ENCODE measurements around the gene NPLOC4. TPM values are rescaled to one million over a fixed set of nuclear protein-coding genes. Genes with fewer than 3 reads are reported as not detected.

The NPLOC4 gene
- total and polyA plus RNA-seq, 2 donors (not counting 1 experiment from before 2014, with no cell fraction given): 51.0 to 62.5 TPM

DNA sequence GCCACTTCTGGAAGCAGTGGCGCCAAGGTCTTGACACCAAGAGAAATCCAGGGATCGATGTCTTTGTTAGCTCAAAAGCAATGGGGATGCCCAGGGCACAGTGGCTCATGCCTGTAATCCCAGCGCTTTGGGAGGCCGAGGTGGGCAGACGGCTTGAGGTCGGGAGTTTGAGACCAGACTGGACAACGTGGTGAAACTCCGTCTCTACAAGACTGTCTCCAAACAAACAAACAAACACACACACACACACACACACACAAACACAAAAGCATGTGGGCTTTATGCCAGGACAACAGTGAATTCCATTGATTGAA, 62.3 kb downstream of the NPLOC4 start:
- Histone ChIP-seq H3K36me3 (ENCODE audit: control insufficient read depth, insufficient read depth, low read length) (peaks cover 28% of the 10 kb centered on the region), H3K4me1 (ENCODE audit: control insufficient read depth, extremely low read depth, insufficient read depth, low read length) (peaks cover 18% of the 10 kb centered on the region), H3K4me2 (ENCODE audit: extremely low read depth, insufficient read depth, low read length) (no peak overlapping the region), H2AFZ (ENCODE audit: low read length) (no peak overlapping the region), H3K27ac (ENCODE audit: insufficient read depth, low read length) (no peak overlapping the region), H3K9me3 (ENCODE audit: control insufficient read depth, insufficient read depth, low read depth, low read length) (no peaks in the 10 kb centered on the region), H4K20me1 (ENCODE audit: control insufficient read depth, extremely low read depth, insufficient read depth, low read length) (no peaks in the 10 kb centered on the region), H3K27me3 (ENCODE audit: control insufficient read depth, insufficient read depth, low read length) (no peaks in the 10 kb centered on the region), H3K79me2 (ENCODE audit: control insufficient read depth, insufficient read depth, low read length) (peaks cover 19% of the 10 kb centered on the region), H3K4me3 (replicated peaks in 1 of 4; ENCODE audit: control extremely low read depth in 1 of 4, insufficient read depth in 1 of 4, low read depth in 3 of 4, low read length in 4 of 4) (no peak overlapping the region), H3K9ac (ENCODE audit: insufficient read depth, low read length) (no peak overlapping the region)
- no peak for DNase-seq (ENCODE audit: low read depth in 2 of 2)
- TF ChIP-seq CTCF (conservative IDR thresholded peaks at IDR 0.05 in 1 of 2, IDR thresholded peaks at IDR 0.05 in 1 of 2; ENCODE audit: low read depth in 1 of 2, low read length in 2 of 2) (no peak), EZH2 (IDR thresholded peaks at IDR 0.05; ENCODE audit: low read length, missing control alignments) (no peak)

GRCh38 chr17:81573794-81574642, 62.9 kb downstream of the NPLOC4 start:
- no peak overlapping the region for H3K4me2 ChIP-seq (ENCODE audit: extremely low read depth, insufficient read depth, low read length)
- TF ChIP-seq EZH2 (IDR thresholded peaks at IDR 0.05; ENCODE audit: low read length, missing control alignments) (no peak), CTCF (conservative IDR thresholded peaks at IDR 0.05 in 1 of 2, IDR thresholded peaks at IDR 0.05 in 1 of 2; ENCODE audit: low read depth in 1 of 2, low read length in 2 of 2) (no peak)
- H3K36me3 ChIP-seq (ENCODE audit: control insufficient read depth, insufficient read depth, low read length): peaks cover 30% of the 10 kb centered on the region
- peaks cover 18% of the 10 kb centered on the region for H3K4me1 ChIP-seq (ENCODE audit: control insufficient read depth, extremely low read depth, insufficient read depth, low read length)
- no peak overlapping the region for H3K4me3 ChIP-seq (replicated peaks in 1 of 4; ENCODE audit: control extremely low read depth in 1 of 4, insufficient read depth in 1 of 4, low read depth in 3 of 4, low read length in 4 of 4)
- H3K27me3 ChIP-seq (ENCODE audit: control insufficient read depth, insufficient read depth, low read length): no peaks in the 10 kb centered on the region
- H3K79me2 ChIP-seq (ENCODE audit: control insufficient read depth, insufficient read depth, low read length): peaks cover 14% of the 10 kb centered on the region
- H2AFZ ChIP-seq (ENCODE audit: low read length): no peak overlapping the region
- no peaks in the 10 kb centered on the region for H3K9me3 ChIP-seq (ENCODE audit: control insufficient read depth, insufficient read depth, low read depth, low read length)
- no peak overlapping the region for H3K27ac ChIP-seq (ENCODE audit: insufficient read depth, low read length)
- no peaks in the 10 kb centered on the region for H4K20me1 ChIP-seq (ENCODE audit: control insufficient read depth, extremely low read depth, insufficient read depth, low read length)
- H3K9ac ChIP-seq (ENCODE audit: insufficient read depth, low read length): no peak overlapping the region
- no peak for DNase-seq (ENCODE audit: low read depth in 2 of 2)

DNA sequence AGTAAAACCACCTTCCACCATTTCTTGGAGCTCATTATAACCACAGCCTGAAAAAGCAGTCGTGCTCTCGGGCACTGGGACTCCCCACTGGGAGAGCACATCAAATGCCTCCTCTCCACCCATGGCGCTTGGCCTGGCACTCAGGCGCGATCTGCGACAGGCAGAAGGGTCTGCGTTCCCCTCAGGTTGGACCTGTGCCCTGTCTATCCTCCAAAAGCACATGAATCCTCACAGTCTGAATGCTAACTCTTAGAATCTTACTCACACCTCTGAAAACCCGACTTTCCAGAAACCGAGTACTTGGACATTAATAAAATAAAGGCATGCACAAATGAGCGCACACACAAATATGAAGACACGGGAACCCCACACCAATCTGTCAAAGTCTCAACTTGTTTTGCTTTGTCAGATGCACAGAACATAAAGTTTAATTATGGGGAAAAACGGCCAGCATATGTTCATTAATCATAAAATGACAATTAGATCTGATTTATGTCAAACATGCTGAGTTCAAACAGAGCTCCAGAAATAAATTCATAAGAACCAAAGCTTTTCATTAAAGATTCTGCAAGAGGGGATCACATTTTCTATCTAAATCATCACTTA, 64.2 kb downstream of the NPLOC4 start:
- Histone ChIP-seq H3K4me1 (ENCODE audit: control insufficient read depth, extremely low read depth, insufficient read depth, low read length) (peaks cover 20% of the 10 kb centered on the region), H3K9me3 (ENCODE audit: control insufficient read depth, insufficient read depth, low read depth, low read length) (no peaks in the 10 kb centered on the region), H3K79me2 (ENCODE audit: control insufficient read depth, insufficient read depth, low read length) (peaks cover 10% of the 10 kb centered on the region), H2AFZ (ENCODE audit: low read length) (no peak overlapping the region), H4K20me1 (ENCODE audit: control insufficient read depth, extremely low read depth, insufficient read depth, low read length) (no peaks in the 10 kb centered on the region), H3K9ac (ENCODE audit: insufficient read depth, low read length) (no peak overlapping the region), H3K4me3 (replicated peaks in 1 of 4; ENCODE audit: control extremely low read depth in 1 of 4, insufficient read depth in 1 of 4, low read depth in 3 of 4, low read length in 4 of 4) (no peak overlapping the region), H3K4me2 (ENCODE audit: extremely low read depth, insufficient read depth, low read length) (no peak overlapping the region), H3K27me3 (ENCODE audit: control insufficient read depth, insufficient read depth, low read length) (no peaks in the 10 kb centered on the region), H3K27ac (ENCODE audit: insufficient read depth, low read length) (no peak overlapping the region), H3K36me3 (ENCODE audit: control insufficient read depth, insufficient read depth, low read length) (peaks cover 30% of the 10 kb centered on the region)
- TF ChIP-seq CTCF (conservative IDR thresholded peaks at IDR 0.05 in 1 of 2, IDR thresholded peaks at IDR 0.05 in 1 of 2; ENCODE audit: low read depth in 1 of 2, low read length in 2 of 2) (no peak), EZH2 (IDR thresholded peaks at IDR 0.05; ENCODE audit: low read length, missing control alignments) (no peak)
- DNase-seq (ENCODE audit: low read depth in 2 of 2): peak in 1 of 2 donors; percentile 56

Measured in fibroblast of lung (primary cell).